K562 (cell line): ENCODE results near the gene HAGHL. TPM values are rescaled to one million over a fixed set of nuclear protein-coding genes. Genes with fewer than 3 reads are reported as not detected.

Experiments used
- ATF1 ChIP-seq, 2 experiments: fragments of 450-650 bp in 1 of 2; IDR thresholded peaks; 2 replicates each; pipeline ENCODE4 v1.6.1; 2016; ENCODE audit warnings: missing compliant biosample characterization in 1 of 2, missing genetic modification characterization in 1 of 2
- BCL6 ChIP-seq: fragments of 250-450 bp; sonication (Bioruptor Pico); IDR thresholded peaks from 2 replicates; pipeline ENCODE4 v1.4.0; 2020
- BDP1 ChIP-seq: IDR thresholded peaks from 3 replicates; pipeline ENCODE4 v1.6.1; 2011; ENCODE audit not compliant: insufficient read length, insufficient read depth
- GABPA ChIP-seq: fragments of 200-800 bp; sonication (Bioruptor generic); conservative IDR thresholded peaks from 2 replicates; pipeline ENCODE4 v1.6.1; 2016; ENCODE audit warnings: low read depth, missing genetic modification characterization, missing compliant biosample characterization
- KAT7 ChIP-seq: sonication (generic); formaldehyde crosslinking; IDR thresholded peaks from 2 replicates; pipeline ENCODE4 v1.8.0; 2022; ENCODE audit warnings: missing genetic modification reagents, mild to moderate bottlenecking, borderline replicate concordance
- L3MBTL2 ChIP-seq: fragments of 450-650 bp; IDR thresholded peaks from 2 replicates; pipeline ENCODE4 v1.6.1; 2016; ENCODE audit warnings: mild to moderate bottlenecking, moderate library complexity
- MTA3 ChIP-seq: fragments of 450-650 bp; formaldehyde crosslinking; IDR thresholded peaks from 2 replicates; pipeline ENCODE4 v1.6.1; 2017; ENCODE audit warnings: mild to moderate bottlenecking, borderline replicate concordance
- TAF1 ChIP-seq: IDR thresholded peaks from 2 replicates; pipeline ENCODE4 v1.6.1; 2011; ENCODE audit warnings: mild to moderate bottlenecking, low read length, moderate library complexity; ENCODE audit not compliant: insufficient read depth, control insufficient read depth, severe bottlenecking; ENCODE audit errors: extremely low read depth
- U2AF2 ChIP-seq: fragments of 200-400 bp; formaldehyde crosslinking; optimal IDR thresholded peaks from 2 replicates; pipeline ENCODE3; 2017; ENCODE audit warnings: low read depth, mild to moderate bottlenecking, low read length
- ZNF165 ChIP-seq: fragments of 250-450 bp; sonication (Bioruptor Pico); IDR thresholded peaks from 2 replicates; pipeline ENCODE4 v1.4.0; 2020; ENCODE audit warnings: borderline replicate concordance
- polyA plus RNA-seq, 8 experiments: library from polyadenylated mRNA; depleted of rRNA in 4 of 8; stranded (reverse) in 5 of 8; unstranded in 3 of 8; fragments of >200 nt; fragmentation: Nextera tagmentation in 2 of 8; fragmentation: Illumina TruSeq in 1 of 8; extraction: Ambion mirVana in 2 of 8; extraction: Trizol in 1 of 8; gene quantifications; 2 replicates each; pipeline versions ENCODE4 v1.2.1 to v1.2.3, GENCODE V29; 2011 to 2014; ENCODE audit warnings: inconsistent platforms in 1 of 8, missing spikeins in 1 of 8
- total RNA-seq, 7 experiments: library from RNA; depleted of rRNA in 6 of 7; stranded (reverse); fragments of >200 nt in 6 of 7; fragmentation: Illumina TruSeq in 2 of 7; extraction: Trizol in 2 of 7; gene quantifications; 2 replicates each; pipeline versions ENCODE4 v1.2.1 to v1.2.3, GENCODE V29; 2011 to 2021; ENCODE audit warnings: low replicate concordance in 1 of 7
- TF ChIP-seq, protein P1 (sequence below), 2 experiments: IDR thresholded peaks in 1 of 2; conservative IDR thresholded peaks in 1 of 2; 2 replicates each; pipeline ENCODE4 v1.6.1; 2016; ENCODE audit warnings: low read depth in 2 of 2, mild to moderate bottlenecking in 1 of 2, missing compliant biosample characterization in 1 of 2, missing genetic modification characterization in 1 of 2, moderate library complexity in 1 of 2
- TF ChIP-seq, protein P2 (sequence below): fragments of 450-650 bp; IDR thresholded peaks from 2 replicates; pipeline ENCODE4 v1.6.1; 2014; ENCODE audit warnings: low read depth, mild to moderate bottlenecking, moderate library complexity, borderline replicate concordance
- TF ChIP-seq, protein P3 (sequence below): fragments of 250-450 bp; sonication (Bioruptor Pico); IDR thresholded peaks from 2 replicates; pipeline ENCODE4 v1.4.0; 2020; ENCODE audit warnings: mild to moderate bottlenecking
- TF ChIP-seq, protein P4 (sequence below), 2 experiments: fragments of 200-800 bp in 1 of 2; sonication (Bioruptor generic) in 1 of 2; sonication (generic) in 1 of 2; formaldehyde crosslinking in 1 of 2; IDR thresholded peaks in 1 of 2; conservative IDR thresholded peaks in 1 of 2; 2 replicates each; pipeline versions ENCODE4 v1.5.0 to v1.6.1; 2016 to 2020; ENCODE audit warnings: missing compliant biosample characterization in 1 of 2, missing genetic modification characterization in 1 of 2, missing genetic modification reagents in 1 of 2
- TF ChIP-seq, protein P5 (sequence below): fragments of 450-650 bp; IDR thresholded peaks from 2 replicates; pipeline ENCODE4 v1.6.1; 2017; ENCODE audit warnings: mild to moderate bottlenecking, moderate library complexity

The HAGHL gene
- total and polyA plus RNA-seq, 9 of the 15 experiments (the other 6 are each of a cell fraction or from before 2014, with no cell fraction given) = 0.31 to 83.4 (median 20.7) TPM

DNA sequence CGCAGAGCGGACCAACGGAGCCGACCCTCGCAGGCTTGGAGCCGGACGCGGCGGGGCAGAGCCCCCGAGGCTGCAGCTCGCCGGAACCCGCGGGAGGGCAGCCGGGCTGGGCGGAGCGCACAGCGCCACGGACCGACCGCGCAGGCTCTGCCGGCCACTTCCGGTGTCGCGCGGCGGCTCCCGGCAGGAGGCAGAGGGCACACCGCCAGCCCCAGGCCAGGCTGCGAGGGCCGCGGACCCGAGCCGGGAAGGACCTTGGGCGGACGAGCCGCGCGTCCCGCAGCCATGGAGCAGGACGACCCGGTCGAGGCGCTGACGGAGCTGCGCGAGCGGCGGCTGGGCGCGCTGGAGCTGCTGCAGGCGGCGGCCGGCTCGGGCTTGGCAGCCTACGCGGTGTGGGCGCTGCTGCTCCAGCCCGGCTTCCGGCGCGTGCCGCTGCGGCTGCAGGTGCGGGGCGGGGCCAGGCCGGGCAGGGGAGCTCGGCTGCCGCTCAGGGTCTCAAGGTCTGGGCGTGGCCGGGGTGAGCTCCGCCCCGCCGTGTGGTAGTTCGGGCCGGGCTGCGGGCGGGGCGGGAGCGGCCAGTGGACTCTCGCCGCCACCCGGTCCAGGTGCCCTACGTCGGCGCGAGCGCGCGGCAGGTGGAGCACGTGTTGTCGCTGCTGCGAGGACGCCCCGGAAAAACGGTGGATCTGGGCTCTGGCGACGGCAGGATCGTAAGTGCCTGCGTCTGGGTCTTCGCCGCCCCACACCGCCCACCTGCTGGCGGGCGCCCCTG is 5.7 kb upstream of the HAGHL start, which contains the start of gene ANTKMT (continued):
- TF ChIP-seq, protein P1, sequence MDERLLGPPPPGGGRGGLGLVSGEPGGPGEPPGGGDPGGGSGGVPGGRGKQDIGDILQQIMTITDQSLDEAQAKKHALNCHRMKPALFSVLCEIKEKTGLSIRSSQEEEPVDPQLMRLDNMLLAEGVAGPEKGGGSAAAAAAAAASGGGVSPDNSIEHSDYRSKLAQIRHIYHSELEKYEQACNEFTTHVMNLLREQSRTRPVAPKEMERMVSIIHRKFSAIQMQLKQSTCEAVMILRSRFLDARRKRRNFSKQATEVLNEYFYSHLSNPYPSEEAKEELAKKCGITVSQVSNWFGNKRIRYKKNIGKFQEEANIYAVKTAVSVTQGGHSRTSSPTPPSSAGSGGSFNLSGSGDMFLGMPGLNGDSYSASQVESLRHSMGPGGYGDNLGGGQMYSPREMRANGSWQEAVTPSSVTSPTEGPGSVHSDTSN (CRISPR knock-in tag; IDR thresholded peaks at IDR 0.05; ENCODE audit: low read depth) = no peak
- TF ChIP-seq, protein P1 (tag; conservative IDR thresholded peaks at IDR 0.05; ENCODE audit: low read depth) = no peak
- TF ChIP-seq MTA3 (peak; percentile 86; the same call in 1 of the 2 replicates), TAF1 (peak; percentile 82), ATF1 (CRISPR knock-in tag; IDR thresholded peaks at IDR 0.05) (no peak), ATF1 (tag; IDR thresholded peaks at IDR 0.05) (peak; percentile 76), GABPA (tag) (peak; percentile 99), BDP1 (no peak), BCL6 (CRISPR knock-in tag) (no peak), KAT7 (CRISPR knock-in tag) (0 out of 2 replicates have a peak, but pooled peaks have one; percentile 28), L3MBTL2 (peak; percentile 99), U2AF2 (no peak), ZNF165 (CRISPR knock-in tag) (no peak; the same call in 1 of the 2 replicates)
- TF ChIP-seq, protein P2, sequence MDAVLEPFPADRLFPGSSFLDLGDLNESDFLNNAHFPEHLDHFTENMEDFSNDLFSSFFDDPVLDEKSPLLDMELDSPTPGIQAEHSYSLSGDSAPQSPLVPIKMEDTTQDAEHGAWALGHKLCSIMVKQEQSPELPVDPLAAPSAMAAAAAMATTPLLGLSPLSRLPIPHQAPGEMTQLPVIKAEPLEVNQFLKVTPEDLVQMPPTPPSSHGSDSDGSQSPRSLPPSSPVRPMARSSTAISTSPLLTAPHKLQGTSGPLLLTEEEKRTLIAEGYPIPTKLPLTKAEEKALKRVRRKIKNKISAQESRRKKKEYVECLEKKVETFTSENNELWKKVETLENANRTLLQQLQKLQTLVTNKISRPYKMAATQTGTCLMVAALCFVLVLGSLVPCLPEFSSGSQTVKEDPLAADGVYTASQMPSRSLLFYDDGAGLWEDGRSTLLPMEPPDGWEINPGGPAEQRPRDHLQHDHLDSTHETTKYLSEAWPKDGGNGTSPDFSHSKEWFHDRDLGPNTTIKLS = peak; percentile 84
- TF ChIP-seq, protein P3, sequence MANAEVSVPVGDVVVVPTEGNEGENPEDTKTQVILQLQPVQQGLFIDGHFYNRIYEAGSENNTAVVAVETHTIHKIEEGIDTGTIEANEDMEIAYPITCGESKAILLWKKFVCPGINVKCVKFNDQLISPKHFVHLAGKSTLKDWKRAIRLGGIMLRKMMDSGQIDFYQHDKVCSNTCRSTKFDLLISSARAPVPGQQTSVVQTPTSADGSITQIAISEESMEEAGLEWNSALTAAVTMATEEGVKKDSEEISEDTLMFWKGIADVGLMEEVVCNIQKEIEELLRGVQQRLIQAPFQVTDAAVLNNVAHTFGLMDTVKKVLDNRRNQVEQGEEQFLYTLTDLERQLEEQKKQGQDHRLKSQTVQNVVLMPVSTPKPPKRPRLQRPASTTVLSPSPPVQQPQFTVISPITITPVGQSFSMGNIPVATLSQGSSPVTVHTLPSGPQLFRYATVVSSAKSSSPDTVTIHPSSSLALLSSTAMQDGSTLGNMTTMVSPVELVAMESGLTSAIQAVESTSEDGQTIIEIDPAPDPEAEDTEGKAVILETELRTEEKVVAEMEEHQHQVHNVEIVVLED (CRISPR knock-in tag) = peak; percentile 60
- TF ChIP-seq, protein P4, sequence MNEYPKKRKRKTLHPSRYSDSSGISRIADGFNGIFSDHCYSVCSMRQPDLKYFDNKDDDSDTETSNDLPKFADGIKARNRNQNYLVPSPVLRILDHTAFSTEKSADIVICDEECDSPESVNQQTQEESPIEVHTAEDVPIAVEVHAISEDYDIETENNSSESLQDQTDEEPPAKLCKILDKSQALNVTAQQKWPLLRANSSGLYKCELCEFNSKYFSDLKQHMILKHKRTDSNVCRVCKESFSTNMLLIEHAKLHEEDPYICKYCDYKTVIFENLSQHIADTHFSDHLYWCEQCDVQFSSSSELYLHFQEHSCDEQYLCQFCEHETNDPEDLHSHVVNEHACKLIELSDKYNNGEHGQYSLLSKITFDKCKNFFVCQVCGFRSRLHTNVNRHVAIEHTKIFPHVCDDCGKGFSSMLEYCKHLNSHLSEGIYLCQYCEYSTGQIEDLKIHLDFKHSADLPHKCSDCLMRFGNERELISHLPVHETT (CRISPR knock-in tag; conservative IDR thresholded peaks at IDR 0.05 in 1 of 2, IDR thresholded peaks at IDR 0.05 in 1 of 2) = peak in 1 of 2 experiments; percentile 67; a peak in 2 of 4 replicates
- TF ChIP-seq, protein P5, sequence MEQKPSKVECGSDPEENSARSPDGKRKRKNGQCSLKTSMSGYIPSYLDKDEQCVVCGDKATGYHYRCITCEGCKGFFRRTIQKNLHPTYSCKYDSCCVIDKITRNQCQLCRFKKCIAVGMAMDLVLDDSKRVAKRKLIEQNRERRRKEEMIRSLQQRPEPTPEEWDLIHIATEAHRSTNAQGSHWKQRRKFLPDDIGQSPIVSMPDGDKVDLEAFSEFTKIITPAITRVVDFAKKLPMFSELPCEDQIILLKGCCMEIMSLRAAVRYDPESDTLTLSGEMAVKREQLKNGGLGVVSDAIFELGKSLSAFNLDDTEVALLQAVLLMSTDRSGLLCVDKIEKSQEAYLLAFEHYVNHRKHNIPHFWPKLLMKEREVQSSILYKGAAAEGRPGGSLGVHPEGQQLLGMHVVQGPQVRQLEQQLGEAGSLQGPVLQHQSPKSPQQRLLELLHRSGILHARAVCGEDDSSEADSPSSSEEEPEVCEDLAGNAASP = no peak
